GM10248 (cell line): ENCODE measurements around the gene PARP6.

Experiments used
- CTCF ChIA-PET: fragments of 300-600 bp; sonication (Branson Sonifier 250); formaldehyde crosslinking; extraction: SDS; loops from one replicate; lab custom pipeline; 2021; ENCODE audit warnings: antibody characterized with exemption; lab: Yijun Ruan, JAX
- POLR2A ChIA-PET: fragments of 350-650 bp; sonication (Branson Sonifier 250); formaldehyde crosslinking; extraction: SDS; loops from one replicate; lab custom pipeline; 2020; ENCODE audit warnings: antibody characterized with exemption; lab: Yijun Ruan, JAX
- DNase-seq: peaks from one replicate; pipeline ENCODE4 v3.0.0; 2012; ENCODE audit errors: extremely low spot score
- TF ChIP-seq, protein P1 (sequence below): IDR thresholded peaks from 2 replicates; pipeline ENCODE4 v1.5.1; 2012; ENCODE audit warnings: mild to moderate bottlenecking, low read depth; ENCODE audit errors: extremely low read depth, missing control alignments, control extremely low read depth

The PARP6 gene

DNA sequence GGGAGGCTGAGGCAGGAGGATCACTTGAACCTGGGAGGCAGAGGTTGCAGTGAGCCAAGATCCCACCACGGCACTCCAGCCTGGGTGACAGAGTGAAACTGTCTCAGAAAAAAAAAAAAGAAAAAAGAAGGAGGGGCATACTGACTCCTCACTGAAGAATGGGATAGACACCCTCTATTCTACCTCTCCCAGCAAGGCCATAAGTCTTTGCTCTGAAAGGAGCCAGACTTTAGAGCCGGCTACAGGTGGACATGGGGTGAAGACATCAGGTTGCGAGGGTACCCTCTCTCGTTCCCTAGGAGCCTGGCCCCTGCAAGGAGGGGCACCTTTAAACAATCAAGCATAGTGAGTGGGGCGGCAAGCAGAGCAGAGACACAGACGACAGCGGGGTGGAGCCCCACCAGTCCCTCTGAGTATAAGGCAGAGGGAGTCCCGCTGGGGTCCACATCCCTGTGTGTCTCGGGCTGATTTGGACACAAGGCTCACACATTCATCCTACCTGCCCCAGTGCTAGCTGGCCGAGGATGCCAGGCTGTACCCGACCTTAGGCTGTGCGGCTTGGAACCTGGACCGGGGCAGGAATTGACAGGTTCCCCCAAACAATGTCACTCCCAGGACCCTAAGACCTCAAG is 75.8 kb downstream of the PARP6 start:
- TF ChIP-seq, protein P1, sequence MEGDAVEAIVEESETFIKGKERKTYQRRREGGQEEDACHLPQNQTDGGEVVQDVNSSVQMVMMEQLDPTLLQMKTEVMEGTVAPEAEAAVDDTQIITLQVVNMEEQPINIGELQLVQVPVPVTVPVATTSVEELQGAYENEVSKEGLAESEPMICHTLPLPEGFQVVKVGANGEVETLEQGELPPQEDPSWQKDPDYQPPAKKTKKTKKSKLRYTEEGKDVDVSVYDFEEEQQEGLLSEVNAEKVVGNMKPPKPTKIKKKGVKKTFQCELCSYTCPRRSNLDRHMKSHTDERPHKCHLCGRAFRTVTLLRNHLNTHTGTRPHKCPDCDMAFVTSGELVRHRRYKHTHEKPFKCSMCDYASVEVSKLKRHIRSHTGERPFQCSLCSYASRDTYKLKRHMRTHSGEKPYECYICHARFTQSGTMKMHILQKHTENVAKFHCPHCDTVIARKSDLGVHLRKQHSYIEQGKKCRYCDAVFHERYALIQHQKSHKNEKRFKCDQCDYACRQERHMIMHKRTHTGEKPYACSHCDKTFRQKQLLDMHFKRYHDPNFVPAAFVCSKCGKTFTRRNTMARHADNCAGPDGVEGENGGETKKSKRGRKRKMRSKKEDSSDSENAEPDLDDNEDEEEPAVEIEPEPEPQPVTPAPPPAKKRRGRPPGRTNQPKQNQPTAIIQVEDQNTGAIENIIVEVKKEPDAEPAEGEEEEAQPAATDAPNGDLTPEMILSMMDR: no peak
- CTCF ChIA-PET: interaction anchor here (5.2 kb wide), 1 partner anchor 14 kb away, joined by 25 read pairs; no protein-coding TSS in a partner anchor
- peak; percentile 29 for DNase-seq
- POLR2A ChIA-PET: no interaction called here

DNA sequence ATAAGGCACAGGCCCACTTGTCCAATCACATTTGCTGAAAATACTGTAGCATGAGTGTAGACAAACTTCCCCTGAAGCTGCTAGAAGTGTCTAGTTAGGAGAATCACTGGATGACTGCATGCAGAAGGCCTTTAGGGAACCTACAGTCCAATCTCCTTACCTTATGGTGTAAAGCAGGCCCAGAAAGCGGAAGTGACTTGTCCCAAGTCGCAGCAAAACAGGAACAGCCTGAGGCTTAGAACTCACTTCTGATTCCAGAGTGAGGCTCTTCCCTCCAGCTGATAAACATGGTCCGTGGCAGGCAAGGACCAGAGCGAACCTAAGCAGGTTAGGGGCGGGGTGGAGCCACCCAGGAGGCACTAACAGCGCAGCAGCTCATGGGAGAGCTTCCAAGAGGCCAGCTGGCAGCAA is 77.2 kb downstream of the PARP6 start:
- POLR2A ChIA-PET: no interaction called here
- TF ChIP-seq, protein P1: no peak
- DNase-seq: no peak
- CTCF ChIA-PET: interaction anchor here (1.0 to 1.4 kb wide), 2 partner anchors 39 to 41 kb away, joined by 4 read pairs; no protein-coding TSS in a partner anchor

DNA sequence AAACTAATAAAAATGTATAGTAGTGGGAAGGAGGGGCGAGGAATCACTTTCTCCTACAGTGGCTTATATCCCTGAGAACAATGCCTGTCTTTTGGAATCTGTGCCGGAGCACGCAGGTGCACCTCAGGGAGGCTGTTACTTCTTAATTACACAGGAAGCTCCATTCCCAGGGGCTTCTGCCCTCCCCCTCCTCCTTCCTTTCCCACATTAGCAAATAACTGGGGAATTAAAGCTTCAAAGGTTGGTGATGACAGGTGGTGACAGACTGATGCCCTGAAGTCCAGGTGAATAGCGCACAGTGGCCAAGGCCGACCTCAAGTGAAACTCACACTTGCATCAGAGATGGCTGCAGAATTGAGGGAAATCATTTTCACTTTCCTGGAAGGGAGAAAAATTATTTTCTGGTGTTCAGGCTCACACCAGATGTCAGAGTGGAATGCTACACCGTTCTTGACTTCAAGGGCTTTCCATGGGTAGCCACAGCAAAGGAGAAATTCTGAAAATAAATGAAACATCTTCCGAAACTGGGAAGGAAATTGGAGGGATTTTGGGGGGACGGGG is 78.4 kb downstream of the PARP6 start:
- TF ChIP-seq, protein P1: no peak
- ChIA-PET CTCF (interaction anchor here (0.9 to 1.4 kb wide), 4 partner anchors 33 to 44 kb away, joined by 3 to 4 read pairs (median 4); no protein-coding TSS in a partner anchor), POLR2A (no interaction called here)
- no peak for DNase-seq

DNA sequence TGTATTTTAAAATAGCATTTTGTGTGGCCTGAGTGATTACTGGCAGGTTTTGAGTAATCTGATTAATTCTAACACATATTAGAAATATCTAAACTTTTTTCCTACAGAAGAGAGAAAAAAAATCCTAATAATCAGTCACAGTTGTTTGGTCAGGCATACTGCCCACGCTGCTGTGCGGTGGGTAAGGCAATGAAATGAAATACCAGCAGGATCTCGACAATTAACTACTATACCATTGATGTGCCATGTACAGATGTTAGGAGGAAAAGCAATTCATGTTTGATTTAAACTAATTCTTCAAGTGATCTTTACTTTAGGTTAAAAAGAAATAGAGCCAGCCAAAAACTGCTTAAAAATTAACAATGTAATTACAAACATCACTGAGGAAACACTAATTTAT is 79.9 kb downstream of the PARP6 start:
- CTCF ChIA-PET: interaction anchor here (1.1 kb wide), 1 partner anchor 25 kb away, joined by 3 read pairs; no protein-coding TSS in a partner anchor
- no peak for DNase-seq
- POLR2A ChIA-PET: no interaction called here
- TF ChIP-seq, protein P1: no peak
